Brain microvascular endothelial cell (primary cell): ENCODE results near the gene EP400.
"Not testable (repeated sequence)": the region's sequence is repeated elsewhere in the genome, so short reads cannot be mapped to it uniquely, and the experiment has no call there.

Source experiments
- DNase-seq: peaks from one replicate; pipeline ENCODE4 v3.0.0-alpha.2; 2020
- H3K27ac ChIP-seq: fragments of 250-450 bp; sonication (Bioruptor Pico); 2 replicates; pipeline ENCODE4 v1.5.1; 2020; ENCODE audit warnings: mild to moderate bottlenecking, moderate library complexity
- H3K27me3 ChIP-seq: fragments of 250-450 bp; sonication (Bioruptor Pico); replicated peaks from 2 replicates; pipeline ENCODE4 v1.5.1; 2020; ENCODE audit warnings: mild to moderate bottlenecking
- H3K36me3 ChIP-seq: fragments of 250-450 bp; sonication (Bioruptor Pico); replicated peaks from 2 replicates; pipeline ENCODE4 v1.5.1; 2020; ENCODE audit warnings: mild to moderate bottlenecking
- H3K4me3 ChIP-seq: 2 replicates; pipeline ENCODE4 v1.5.1; 2011; ENCODE audit warnings: low read depth, mild to moderate bottlenecking, control low read depth, low read length, moderate library complexity
- CTCF ChIP-seq: IDR thresholded peaks from 2 replicates; pipeline ENCODE4 v1.5.1; 2011; ENCODE audit warnings: low read depth, mild to moderate bottlenecking, moderate library complexity, low read length, control low read depth, inconsistent platforms; ENCODE audit errors: missing control alignments
- in situ Hi-C: cut with HindIII; loops from 2 replicates; pipeline ENCODE4 v1.10.0; 2017; ENCODE audit warnings: low sequenced_read_pairs, low pct_ligation_motif_present

The EP400 gene

GRCh38 chr12:132049442-132049841 is 99.7 kb downstream of the EP400 start:
- TF ChIP-seq CTCF, result no peak
- in situ Hi-C loops, result no loop called here
- DNase-seq, result no peak
- H3K4me3 ChIP-seq, result no peak overlapping the region
- H3K27ac ChIP-seq, result no peak overlapping the region
- H3K36me3 ChIP-seq, result peaks cover 69% of the 10 kb centered on the region
- H3K27me3 ChIP-seq, result no peaks in the 10 kb centered on the region

GRCh38 chr12:132049876-132050275 is 100.1 kb downstream of the EP400 start:
- in situ Hi-C loops, result no loop called here
- TF ChIP-seq CTCF, result no peak
- DNase-seq, result no peak
- Histone ChIP-seq H3K36me3 (peaks cover 65% of the 10 kb centered on the region), H3K4me3 (no peak overlapping the region), H3K27me3 (no peaks in the 10 kb centered on the region), H3K27ac (no peak overlapping the region)

- H3K36me3 ChIP-seq, result peaks cover 60% of the 10 kb centered on the region
- DNase-seq, result peak; percentile 43
- in situ Hi-C loops, H3K27ac ChIP-seq, H3K27me3 ChIP-seq, H3K4me3 ChIP-seq: not testable (repeated sequence)
- peak; percentile 61 for TF ChIP-seq CTCF
Measured at GRCh38 chr12:132051718-132052117, 102.0 kb downstream of the EP400 start.

- DNase-seq, result no peak
- Histone ChIP-seq H3K36me3 (peaks cover 64% of the 10 kb centered on the region), H3K4me3 (no peak overlapping the region), H3K27me3 (no peaks in the 10 kb centered on the region), H3K27ac (no peak overlapping the region)
- TF ChIP-seq CTCF, result no peak
- in situ Hi-C loops, result no loop called here
Measured at GRCh38 chr12:132052196-132052932, 102.6 kb downstream of the EP400 start.

- DNase-seq, result no peak
- in situ Hi-C loops, result no loop called here
- Histone ChIP-seq H3K4me3 (no peak overlapping the region), H3K27ac (no peak overlapping the region), H3K36me3 (peaks cover 68% of the 10 kb centered on the region), H3K27me3 (no peaks in the 10 kb centered on the region)
- no peak for TF ChIP-seq CTCF
Measured at GRCh38 chr12:132053338-132054330, 103.9 kb downstream of the EP400 start.
